B cell (primary cell): Measurements from ENCODE around the gene NCAPG2.

Experiments used
- EZH2 ChIP-seq: IDR thresholded peaks from 2 replicates; pipeline ENCODE4 v1.6.1; 2012; ENCODE audit warnings: borderline replicate concordance, low read depth, mild to moderate bottlenecking, moderate library complexity, low read length; ENCODE audit not compliant: insufficient read depth, poor library complexity, severe bottlenecking
- TF ChIP-seq, protein P1 (sequence below): fragments of 200-600 bp; IDR thresholded peaks from one replicate; pipeline ENCODE4 v1.8.0; 2022; ENCODE audit warnings: antibody characterized with exemption, mild to moderate bottlenecking

DNA sequence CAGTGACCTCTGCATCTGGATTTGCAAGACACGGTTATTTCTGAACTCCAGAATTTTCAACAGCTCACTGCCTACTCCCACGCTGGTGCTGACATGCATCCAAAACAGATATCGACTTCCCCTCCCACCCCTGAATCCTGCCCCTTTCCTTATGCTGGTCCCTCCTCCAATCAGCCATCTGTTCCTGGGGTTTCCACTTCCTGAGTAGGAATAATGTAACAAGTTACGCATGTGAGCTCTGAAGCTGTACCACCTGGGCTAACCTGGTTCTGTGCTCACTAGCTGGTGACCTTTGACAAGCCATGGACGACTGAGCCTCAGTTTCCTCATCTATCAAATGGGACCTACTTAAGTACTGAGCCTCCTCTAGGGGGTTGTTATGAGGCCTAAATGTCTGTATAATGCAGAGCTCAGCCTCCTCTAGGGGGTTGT lies 1.7 kb upstream of the NCAPG2 start:
- TF ChIP-seq, protein P1, sequence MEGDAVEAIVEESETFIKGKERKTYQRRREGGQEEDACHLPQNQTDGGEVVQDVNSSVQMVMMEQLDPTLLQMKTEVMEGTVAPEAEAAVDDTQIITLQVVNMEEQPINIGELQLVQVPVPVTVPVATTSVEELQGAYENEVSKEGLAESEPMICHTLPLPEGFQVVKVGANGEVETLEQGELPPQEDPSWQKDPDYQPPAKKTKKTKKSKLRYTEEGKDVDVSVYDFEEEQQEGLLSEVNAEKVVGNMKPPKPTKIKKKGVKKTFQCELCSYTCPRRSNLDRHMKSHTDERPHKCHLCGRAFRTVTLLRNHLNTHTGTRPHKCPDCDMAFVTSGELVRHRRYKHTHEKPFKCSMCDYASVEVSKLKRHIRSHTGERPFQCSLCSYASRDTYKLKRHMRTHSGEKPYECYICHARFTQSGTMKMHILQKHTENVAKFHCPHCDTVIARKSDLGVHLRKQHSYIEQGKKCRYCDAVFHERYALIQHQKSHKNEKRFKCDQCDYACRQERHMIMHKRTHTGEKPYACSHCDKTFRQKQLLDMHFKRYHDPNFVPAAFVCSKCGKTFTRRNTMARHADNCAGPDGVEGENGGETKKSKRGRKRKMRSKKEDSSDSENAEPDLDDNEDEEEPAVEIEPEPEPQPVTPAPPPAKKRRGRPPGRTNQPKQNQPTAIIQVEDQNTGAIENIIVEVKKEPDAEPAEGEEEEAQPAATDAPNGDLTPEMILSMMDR = no peak
- no peak for TF ChIP-seq EZH2
